GM19351 (cell line): ENCODE measurements around the gene NOVA2.

ENCODE experiments used
- ATAC-seq: cut with Tn5 transposase; IDR thresholded peaks from one replicate; pipeline ENCODE4 v1.9.1; 2021; ENCODE audit warnings: mild to moderate bottlenecking, moderate library complexity; ENCODE audit not compliant: unreplicated experiment

NOVA2 gene

DNA sequence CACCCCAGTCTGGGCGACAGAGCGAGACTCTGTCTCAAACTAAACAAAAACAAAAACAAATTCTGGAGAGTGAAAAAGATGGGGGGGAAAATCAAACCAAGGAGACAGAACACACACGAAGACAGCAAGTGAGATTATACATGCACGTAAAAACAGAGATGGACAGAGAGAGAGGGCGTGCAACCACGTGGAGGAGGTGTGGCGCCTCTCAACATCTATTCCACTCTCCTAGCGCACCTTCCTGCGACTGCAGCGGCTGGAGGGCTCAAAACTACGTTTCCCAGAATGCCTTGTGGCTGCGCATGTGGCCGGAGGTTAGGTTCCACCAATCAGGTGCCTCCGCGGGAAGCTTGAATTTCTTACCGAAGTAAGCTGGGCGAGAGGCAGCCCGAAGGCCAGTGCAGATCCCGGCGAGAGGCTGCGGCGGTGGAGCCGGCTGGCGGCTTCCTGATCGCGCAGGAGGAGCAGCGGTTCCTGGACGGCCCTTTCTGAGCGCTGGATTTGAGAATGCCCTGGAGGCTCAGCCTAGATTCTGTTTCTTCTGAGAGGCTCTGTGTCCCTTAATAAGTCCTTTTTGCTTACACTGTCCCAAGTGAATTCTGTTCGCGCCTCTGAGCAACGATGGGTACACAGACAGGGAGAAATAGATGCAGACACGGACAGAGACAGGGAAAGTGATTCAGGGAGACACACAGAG is 46.0 kb downstream of the NOVA2 start:
- ATAC-seq: no peak

DNA sequence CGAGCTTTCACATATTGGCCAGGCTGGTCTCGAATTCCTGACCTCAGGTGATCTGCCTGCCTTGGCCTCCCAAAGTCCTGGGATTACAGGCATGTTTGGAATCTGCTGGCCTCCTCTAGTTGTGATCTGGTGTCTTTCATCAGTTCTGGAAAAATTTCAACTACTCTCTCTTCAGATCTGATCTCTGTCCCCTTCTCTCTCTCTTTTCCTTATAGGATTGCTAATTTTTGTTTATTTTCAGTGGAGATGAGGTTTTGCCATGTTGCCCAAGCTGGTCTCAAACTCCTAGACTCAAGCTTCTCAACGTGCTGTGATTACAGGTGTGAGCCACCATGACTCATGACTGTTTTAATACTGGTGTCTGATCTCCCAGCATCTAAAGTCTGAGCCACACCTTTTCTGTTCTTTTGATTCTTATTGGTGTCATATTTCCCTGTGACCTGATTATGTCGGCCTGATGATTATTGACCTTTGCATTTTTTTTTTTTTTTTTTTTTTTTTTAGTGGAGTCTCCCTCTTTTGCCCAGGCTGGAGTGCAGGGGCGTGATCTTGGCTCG is 48.7 kb downstream of the NOVA2 start:
- ATAC-seq: no peak

- ATAC-seq: no peak
These were observed 51.4 kb downstream of the NOVA2 start for GRCh38 chr19:45922281-45922680.

DNA sequence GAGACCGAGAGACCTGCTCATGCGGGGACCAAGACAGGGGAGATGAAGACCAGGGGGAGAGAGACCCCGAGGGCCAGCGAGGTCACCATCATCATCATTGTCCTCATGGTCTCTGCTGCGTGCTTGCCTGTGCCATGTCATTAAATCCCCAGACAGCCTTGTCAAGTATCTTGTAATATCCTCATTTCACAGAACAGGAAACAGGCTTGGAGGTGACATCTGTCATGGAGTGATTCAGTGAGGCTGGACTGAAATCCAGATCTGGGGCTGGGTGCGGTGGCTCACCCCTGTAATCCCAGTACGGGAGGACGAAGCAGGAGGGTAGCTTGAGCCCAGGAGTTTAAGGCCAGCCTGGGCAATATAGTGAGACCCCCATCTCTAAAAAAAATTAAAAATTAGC is 53.2 kb downstream of the NOVA2 start:
- ATAC-seq: no peak

DNA sequence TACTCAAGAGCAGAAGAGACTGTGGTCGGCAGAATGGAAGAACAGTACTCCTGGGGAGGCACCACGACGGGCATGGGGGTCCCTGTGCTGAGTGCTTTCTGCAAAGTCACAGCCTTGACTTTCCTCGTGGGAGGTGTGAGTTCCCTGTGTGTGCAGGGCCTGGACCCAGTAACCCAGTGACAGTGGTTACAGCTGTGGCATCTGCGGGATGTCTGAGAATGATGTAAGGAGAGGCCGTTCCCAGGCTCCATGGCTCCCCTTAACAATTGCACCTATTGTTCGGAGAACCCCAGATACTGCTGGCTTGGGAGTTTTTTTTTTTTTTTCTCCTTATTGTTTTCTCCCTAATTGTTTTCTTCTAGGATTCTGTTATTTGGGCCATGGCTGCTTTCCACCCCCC is 54.0 kb downstream of the NOVA2 start:
- no peak for ATAC-seq

GRCh38 chr19:45918721-45919120 is 54.9 kb downstream of the NOVA2 start:
- no peak for ATAC-seq

GRCh38 chr19:45917421-45918091 is 56.1 kb downstream of the NOVA2 start:
- ATAC-seq: no peak

- no peak for ATAC-seq
These were observed 59.5 kb downstream of the NOVA2 start, which contains the start of gene NANOS2 for GRCh38 chr19:45913874-45914830. TSS of gene NANOS2 (minus strand) at chr19:45914778. CDS start at chr19:45914693, 85 bp downstream.

DNA sequence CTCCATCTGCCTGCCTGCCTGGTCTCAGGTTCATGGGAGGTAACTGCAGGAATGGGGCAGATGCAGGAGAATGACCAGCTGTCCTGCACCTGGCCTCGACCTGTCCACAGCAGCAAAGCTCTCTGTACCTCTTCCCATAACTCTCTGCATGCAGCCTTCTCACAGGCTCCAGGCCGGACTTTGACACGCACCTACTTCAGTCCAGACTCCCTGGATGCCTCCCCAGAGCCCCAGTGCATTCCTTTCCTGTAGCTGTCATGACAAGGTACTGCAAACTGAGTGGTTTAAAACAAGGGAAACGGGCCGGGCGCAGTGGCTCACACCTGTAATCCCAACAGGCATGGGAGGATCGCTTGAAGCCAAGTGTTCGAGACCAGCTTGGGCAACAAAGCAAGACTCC is 62.4 kb downstream of the NOVA2 start:
- ATAC-seq: no peak

GRCh38 chr19:45908956-45909355 is 64.7 kb downstream of the NOVA2 start:
- ATAC-seq: no peak

DNA sequence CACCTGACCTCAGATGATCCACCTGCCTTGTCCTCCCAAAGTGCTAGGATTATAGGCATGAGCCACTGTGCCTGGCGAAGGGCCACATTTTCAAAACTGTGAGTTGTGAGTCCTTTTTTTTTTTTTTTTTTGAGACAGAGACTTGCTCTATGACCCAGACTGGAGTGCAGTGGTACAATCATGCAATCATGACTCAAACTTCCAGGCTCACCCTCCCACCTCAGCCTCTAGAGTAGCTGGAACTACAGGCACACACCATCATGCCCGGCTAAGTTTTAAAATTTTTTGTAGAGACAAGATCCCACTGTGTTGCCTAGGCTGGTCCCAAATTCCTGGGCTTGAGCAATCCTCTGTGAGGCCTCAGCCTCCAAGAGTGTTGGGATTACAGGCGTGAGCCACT is 67.4 kb downstream of the NOVA2 start:
- no peak for ATAC-seq

GRCh38 chr19:45905011-45905410 is 68.7 kb downstream of the NOVA2 start:
- ATAC-seq: no peak

- peak; percentile 85 for ATAC-seq
These were observed 70.7 kb downstream of the NOVA2 start for GRCh38 chr19:45902651-45903625.

DNA sequence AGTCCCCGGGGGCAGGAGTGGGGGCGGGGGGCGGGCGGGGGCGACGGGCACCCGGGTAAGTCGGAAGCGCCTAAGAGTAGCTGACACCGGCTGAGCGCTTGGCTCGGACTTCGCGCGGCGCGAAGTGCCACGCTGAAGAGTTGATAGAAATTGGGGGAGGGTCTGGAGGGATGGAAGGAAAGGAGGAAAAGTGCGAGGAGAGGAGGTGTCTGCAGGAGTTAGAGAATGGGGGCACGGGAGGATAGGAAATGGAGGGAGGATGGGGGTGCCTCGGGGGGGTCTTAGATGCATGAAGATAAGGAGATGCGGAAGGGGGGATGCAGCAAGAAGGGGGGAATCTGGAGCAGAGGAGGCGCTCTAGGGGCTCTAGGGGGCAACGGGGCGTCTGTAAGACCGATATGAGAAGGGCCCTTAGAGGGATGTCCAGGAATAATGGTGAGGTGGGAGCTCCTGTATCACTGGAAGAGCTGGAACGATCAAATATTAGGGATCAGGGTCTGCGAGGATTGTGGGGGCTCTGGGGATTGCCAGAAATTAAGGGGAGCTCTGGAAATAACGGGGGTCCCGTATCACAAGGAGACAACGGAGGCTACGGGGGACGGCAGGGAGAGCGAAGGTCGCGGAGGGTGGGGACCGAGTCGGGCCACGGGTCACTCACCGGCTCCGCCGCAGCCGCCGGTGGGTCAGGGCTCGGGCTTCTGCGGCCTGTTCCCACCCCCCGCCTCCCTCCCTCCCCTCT is 71.6 kb downstream of the NOVA2 start, which contains the start of gene MYPOP:
Gene MYPOP (minus strand): TSS at position 702 of the 739 bp plus-strand sequence. CDS start 840 bp downstream, outside the sequence.
- no peak for ATAC-seq

- no peak for ATAC-seq
These were observed 72.2 kb downstream of the NOVA2 start for GRCh38 chr19:45901432-45901911.

- ATAC-seq: no peak
These were observed 72.8 kb downstream of the NOVA2 start for GRCh38 chr19:45900738-45901431.

GRCh38 chr19:45899919-45900589 is 73.6 kb downstream of the NOVA2 start:
- ATAC-seq: no peak

- no peak for ATAC-seq
These were observed 74.4 kb downstream of the NOVA2 start for GRCh38 chr19:45899253-45899652.
